GM12878 (cell line): ENCODE data around the gene GEMIN2. TPM values are rescaled to one million over a fixed set of nuclear protein-coding genes. Genes with fewer than 3 reads are reported as not detected.

Experiments
- ATAC-seq: fragments of 200-7000 bp; cut with Tn5 transposase; 3 replicates; pipeline ENCODE4 v1.9.1; 2020; ENCODE audit warnings: mild to moderate bottlenecking, moderate library complexity
- BruUV-seq: library from RNA; stranded (reverse); fragments of 400-500 nt; replicated peaks from 2 replicates; lab custom pipeline; 2021; lab: Mats Ljungman, UMichigan
- CTCF ChIA-PET: fragments of 300-600 bp; sonication (Branson Sonifier 250); formaldehyde crosslinking; extraction: SDS; loops from one replicate; lab custom pipeline; 2021; ENCODE audit warnings: inconsistent platforms; lab: Yijun Ruan, JAX
- POLR2A ChIA-PET: fragments of 350-600 bp; formaldehyde crosslinking; extraction: SDS; loops from one replicate; lab custom pipeline; 2021; ENCODE audit warnings: inconsistent platforms; lab: Charles Lee
- RAD21 ChIA-PET: fragments of 300-600 bp; sonication (Branson Sonifier 250); formaldehyde crosslinking; loops from one replicate; lab custom pipeline; 2023; ENCODE audit warnings: antibody characterized with exemption; ENCODE audit not compliant: unreplicated experiment; lab: Charles Lee
- SMC1A ChIA-PET: fragments of 300-600 bp; sonication (Branson Sonifier 250); formaldehyde crosslinking; loops from one replicate; lab custom pipeline; 2023; ENCODE audit not compliant: unreplicated experiment, uncharacterized antibody; lab: Charles Lee
- DNase-seq: peaks from one replicate; pipeline ENCODE4 v3.0.0-alpha.2; 2011; ENCODE audit warnings: low read depth, low spot score
- FAIRE-seq: peaks from 3 replicates; lab custom pipeline; 2011; peaks lifted over from hg19 to GRCh38; lab: Jason Lieb, UNC
- H2AFZ ChIP-seq: 2 replicates; pipeline ENCODE4 v1.6.0; 2011; ENCODE audit warnings: low read depth, low read length, control low read depth; ENCODE audit not compliant: control insufficient read depth
- H3K27ac ChIP-seq: 2 replicates; pipeline ENCODE4 v1.5.1; 2011; ENCODE audit warnings: control low read depth; ENCODE audit not compliant: control insufficient read depth, insufficient read depth
- H3K27me3 ChIP-seq, 2 experiments: replicated peaks in 1 of 2; 2 replicates each; pipeline versions ENCODE4 v1.6.0 to v1.6.1; 2011; ENCODE audit warnings: low read length in 1 of 2; ENCODE audit not compliant: control insufficient read depth in 2 of 2, insufficient read depth in 2 of 2
- H3K36me3 ChIP-seq, 2 experiments: 2 replicates each; pipeline ENCODE4 v1.5.1; 2011; ENCODE audit warnings: low read length in 1 of 2; ENCODE audit not compliant: control insufficient read depth in 2 of 2, insufficient read depth in 2 of 2
- H3K4me1 ChIP-seq: 2 replicates; pipeline ENCODE4 v1.6.1; 2011; ENCODE audit warnings: mild to moderate bottlenecking, low read length, moderate library complexity, mixed read lengths; ENCODE audit not compliant: control insufficient read depth, insufficient read depth
- H3K4me2 ChIP-seq: 2 replicates; pipeline ENCODE4 v1.6.0; 2011; ENCODE audit warnings: control low read depth; ENCODE audit not compliant: control insufficient read depth, insufficient read depth
- H3K4me3 ChIP-seq: fragments of 200-600 bp; sonication (generic); 2 replicates; pipeline ENCODE4 v1.5.1; 2016
- H3K79me2 ChIP-seq: 2 replicates; pipeline ENCODE4 v1.6.0; 2011; ENCODE audit warnings: low read length; ENCODE audit not compliant: control insufficient read depth, insufficient read depth
- H3K9ac ChIP-seq: 2 replicates; pipeline ENCODE4 v1.8.0; 2011; ENCODE audit warnings: low read length, control low read depth, mixed read lengths; ENCODE audit not compliant: control insufficient read depth, insufficient read depth
- H3K9me3 ChIP-seq: replicated peaks from 3 replicates; pipeline ENCODE4 v1.5.1; 2011; ENCODE audit warnings: mild to moderate bottlenecking, low read length; ENCODE audit not compliant: control insufficient read depth, insufficient read depth
- H4K20me1 ChIP-seq: 2 replicates; pipeline ENCODE4 v1.6.0; 2011; ENCODE audit not compliant: control insufficient read depth, insufficient read depth
- ETV6 ChIP-seq, 2 experiments: fragments of 450-650 bp in 1 of 2; IDR thresholded peaks in 1 of 2; conservative IDR thresholded peaks in 1 of 2; 2 replicates each; pipeline ENCODE4 v1.6.1; 2014; ENCODE audit warnings: antibody characterized with exemption in 1 of 2, borderline replicate concordance in 1 of 2, low read depth in 1 of 2, mild to moderate bottlenecking in 1 of 2, moderate library complexity in 1 of 2
- FOS ChIP-seq: IDR thresholded peaks from 3 replicates; pipeline ENCODE4 v1.6.1; 2011; ENCODE audit warnings: borderline replicate concordance; ENCODE audit not compliant: insufficient read length; ENCODE audit errors: extremely low read depth
- JUND ChIP-seq: IDR thresholded peaks from 2 replicates; pipeline ENCODE4 v1.6.1; 2012; ENCODE audit warnings: low read depth, mild to moderate bottlenecking, low read length, improper control_type of control experiment, moderate library complexity
- NR2C1 ChIP-seq: fragments of 450-650 bp; IDR thresholded peaks from 2 replicates; pipeline ENCODE4 v1.6.1; 2017; ENCODE audit warnings: antibody characterized with exemption, mild to moderate bottlenecking, moderate library complexity
- RBBP5 ChIP-seq: fragments of 200-600 bp; sonication (generic); conservative IDR thresholded peaks from 2 replicates; pipeline ENCODE4 v1.6.1; 2016
- RCOR1 ChIP-seq: conservative IDR thresholded peaks from 2 replicates; pipeline ENCODE4 v1.6.1; 2012; ENCODE audit warnings: low read depth, low read length, improper control_type of control experiment
- SIN3A ChIP-seq: IDR thresholded peaks from 2 replicates; pipeline ENCODE4 v1.6.1; 2012; ENCODE audit warnings: low read depth, low read length, improper control_type of control experiment
- SMARCA5 ChIP-seq: fragments of 450-650 bp; IDR thresholded peaks from 2 replicates; pipeline ENCODE4 v1.6.1; 2017; ENCODE audit warnings: mild to moderate bottlenecking
- STAT3 ChIP-seq: IDR thresholded peaks from 2 replicates; pipeline ENCODE4 v1.6.1; 2011; ENCODE audit warnings: low read depth, low read length, improper control_type of control experiment
- YY1 ChIP-seq: IDR thresholded peaks from 2 replicates; pipeline ENCODE4 v1.6.1; 2011; ENCODE audit warnings: low read depth, mild to moderate bottlenecking, low read length
- ZNF274 ChIP-seq: IDR thresholded peaks from one replicate; pipeline ENCODE4 v1.8.0; 2011; ENCODE audit not compliant: insufficient read length, insufficient read depth
- WGBS: methylation state at CpG from one replicate; pipeline ENCODE4 v1.1.6; 2016; ENCODE audit warnings: low lambda C conversion rate; ENCODE audit not compliant: insufficient replicate concordance, insufficient coverage; ENCODE audit errors: missing lambda C conversion rate; 5-methylcytosine and 5-hydroxymethylcytosine counted together
- in situ Hi-C: fragments of 300-500 bp; cut with MboI; formaldehyde crosslinking; loops from 9 replicates; pipeline ENCODE4 v1.14.3; 2018; ENCODE audit warnings: mixed read lengths
- intact Hi-C: fragments of 100-400 bp; cut with micrococcal nuclease; formaldehyde crosslinking; loops from one replicate; pipeline ENCODE4 v1.14.2; 2022; ENCODE audit not compliant: unreplicated experiment
- polyA plus RNA-seq, 11 experiments: library from polyadenylated mRNA; depleted of rRNA in 4 of 11; unstranded in 6 of 11; stranded (reverse) in 5 of 11; fragments of >200 nt; fragmentation: Nextera tagmentation in 4 of 11; fragmentation: Illumina TruSeq in 1 of 11; extraction: Ambion mirVana in 4 of 11; extraction: Trizol in 1 of 11; gene quantifications; 1 replicate in 1 of 11; 2 replicates in 10 of 11; pipeline versions ENCODE4 v1.2.1 to v1.2.3, GENCODE V29; 2011 to 2016; ENCODE audit warnings: inconsistent platforms in 2 of 11, missing spikeins in 2 of 11, low read depth in 1 of 11
- total RNA-seq, 4 experiments: library from RNA; depleted of rRNA in 3 of 4; stranded (reverse); fragments of >200 nt in 3 of 4; fragmentation: Illumina TruSeq in 1 of 4; extraction: Trizol in 1 of 4; gene quantifications; 2 replicates each; pipeline versions ENCODE4 v1.2.1 to v1.2.3, GENCODE V29; 2013 to 2021
- TF ChIP-seq, protein P1 (sequence below): IDR thresholded peaks from 2 replicates; pipeline ENCODE4 v1.6.1; 2011; ENCODE audit warnings: borderline replicate concordance, low read depth, mild to moderate bottlenecking, moderate library complexity, low read length; ENCODE audit not compliant: insufficient read depth, poor library complexity, severe bottlenecking
- TF ChIP-seq, protein P2 (sequence below): IDR thresholded peaks from 2 replicates; pipeline ENCODE4 v1.6.1; 2011; ENCODE audit warnings: low read depth, mild to moderate bottlenecking, low read length, moderate library complexity, borderline replicate concordance; ENCODE audit errors: extremely low read depth
- TF ChIP-seq, protein P3 (sequence below): fragments of 450-650 bp; formaldehyde crosslinking; IDR thresholded peaks from 2 replicates; pipeline ENCODE4 v1.4.0; 2020; ENCODE audit warnings: mild to moderate bottlenecking, moderate library complexity
- TF ChIP-seq, protein P4 (sequence below): IDR thresholded peaks from 2 replicates; pipeline ENCODE4 v1.6.1; 2011; ENCODE audit warnings: borderline replicate concordance, low read depth, mild to moderate bottlenecking, moderate library complexity, mixed read lengths, low read length; ENCODE audit not compliant: insufficient read depth; ENCODE audit errors: extremely low read length

Gene GEMIN2
- total and polyA plus RNA-seq, 10 of the 15 experiments (the other 5 are each of a cell fraction or from before 2014, with no cell fraction given) = 25.9 to 69.3 (median 46.1) TPM

DNA sequence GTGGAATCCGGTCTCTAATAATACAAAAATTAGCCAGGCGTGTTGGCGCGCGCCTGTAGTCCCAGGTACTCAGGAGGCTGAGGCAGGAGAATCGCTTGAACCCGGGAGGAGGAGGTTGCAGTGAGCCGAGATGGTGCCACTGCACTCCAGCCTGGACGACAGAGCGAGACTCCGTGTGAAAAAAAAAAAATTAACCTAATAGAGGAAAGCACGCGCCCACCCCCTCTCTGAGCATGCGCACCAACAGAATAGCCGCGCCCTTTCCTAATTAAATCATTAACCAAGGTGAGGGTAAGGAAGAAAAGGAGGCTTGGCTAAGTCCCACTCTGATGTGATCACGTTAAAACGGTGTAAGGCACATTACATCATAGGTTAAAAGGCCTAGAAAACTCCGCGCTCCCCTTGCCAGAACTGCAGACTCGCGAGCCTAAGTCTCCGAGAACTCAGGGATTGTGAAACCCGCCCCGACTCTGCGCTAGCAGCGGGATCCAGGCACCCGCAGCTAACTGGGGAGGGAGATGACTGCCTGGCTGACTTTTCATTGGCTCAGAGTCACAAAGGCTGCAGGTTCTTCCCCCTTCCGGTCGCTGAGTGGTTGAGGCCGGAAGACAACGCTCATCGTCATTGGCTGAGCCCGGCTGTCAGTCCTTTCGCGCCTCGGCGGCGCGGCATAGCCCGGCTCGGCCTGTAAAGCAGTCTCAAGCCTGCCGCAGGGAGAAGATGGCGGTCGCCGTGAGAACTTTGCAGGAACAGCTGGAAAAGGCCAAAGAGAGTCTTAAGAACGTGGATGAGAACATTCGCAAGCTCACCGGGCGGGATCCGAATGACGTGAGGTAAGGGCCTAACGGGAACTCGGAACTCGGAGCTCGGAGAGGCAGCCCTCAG lies 60.7 kb downstream of the GEMIN2 start, which contains the start of gene PNN:
TSS of gene PNN (plus strand) at position 695 of the 885 bp plus-strand sequence. CDS start at position 721, 26 bp downstream.
- peaks cover 5 to 21% of the 10 kb centered on the region in 2 experiments for H3K36me3 ChIP-seq
- H3K79me2 ChIP-seq = peaks cover 37% of the 10 kb centered on the region
- H2AFZ ChIP-seq = peak within 1 kb of the TSS; percentile 88
- ChIA-PET SMC1A (interaction anchor here (0.9 to 1.1 kb wide), 2 partner anchors 14 to 61 kb away, joined by 3 read pairs; no protein-coding TSS in a partner anchor), RAD21 (interaction anchor here (1.0 kb wide), 1 partner anchor 252 kb away, joined by 3 read pairs; no protein-coding TSS in a partner anchor), POLR2A (interaction anchor here (0.6 to 1.2 kb wide), 5 partner anchors 9 to 802 kb away, joined by 3 to 5 read pairs (median 3); partner anchors contain the start of gene FBXO33), CTCF (interaction anchor here (0.7 to 1.0 kb wide), 2 partner anchors 57 to 63 kb away, joined by 3 to 4 read pairs; no protein-coding TSS in a partner anchor)
- intact Hi-C loops = loop anchor here (2.0 kb wide), 3 partner anchors 60 to 258 kb away; partner anchors contain the start of genes FBXO33 and GEMIN2
- under 1% methylated on average over 56 of the region's 56 CpGs for WGBS
- peaks cover 7% of the 10 kb centered on the region for H3K4me1 ChIP-seq
- in situ Hi-C loops = loop anchor here (5.0 kb wide), 2 partner anchors 68 to 252 kb away; no protein-coding TSS in a partner anchor
- H3K27ac ChIP-seq = peak within 1 kb of the TSS; percentile 90
- peak within 1 kb of the TSS; percentile 99 for H3K9ac ChIP-seq
- no TSS peak for BruUV-seq
- H3K9me3 ChIP-seq = no peaks in the 10 kb centered on the region
- no peaks in the 10 kb centered on the region for H4K20me1 ChIP-seq
- FAIRE-seq = peak; percentile 97
- no peaks in the 10 kb centered on the region for H3K27me3 ChIP-seq
- peak within 1 kb of the TSS; percentile 90 for H3K4me3 ChIP-seq
- H3K4me2 ChIP-seq = peak within 1 kb of the TSS; percentile 72
- DNase-seq = peak; percentile 99
- peak; percentile 93 for ATAC-seq
- TF ChIP-seq NR2C1 = peak; percentile 36; the same call in 1 of the 2 replicates
- TF ChIP-seq ZNF274 = no peak
- TF ChIP-seq, protein P1, sequence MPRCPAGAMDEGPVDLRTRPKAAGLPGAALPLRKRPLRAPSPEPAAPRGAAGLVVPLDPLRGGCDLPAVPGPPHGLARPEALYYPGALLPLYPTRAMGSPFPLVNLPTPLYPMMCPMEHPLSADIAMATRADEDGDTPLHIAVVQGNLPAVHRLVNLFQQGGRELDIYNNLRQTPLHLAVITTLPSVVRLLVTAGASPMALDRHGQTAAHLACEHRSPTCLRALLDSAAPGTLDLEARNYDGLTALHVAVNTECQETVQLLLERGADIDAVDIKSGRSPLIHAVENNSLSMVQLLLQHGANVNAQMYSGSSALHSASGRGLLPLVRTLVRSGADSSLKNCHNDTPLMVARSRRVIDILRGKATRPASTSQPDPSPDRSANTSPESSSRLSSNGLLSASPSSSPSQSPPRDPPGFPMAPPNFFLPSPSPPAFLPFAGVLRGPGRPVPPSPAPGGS = no peak
- no peak for TF ChIP-seq STAT3
- TF ChIP-seq FOS = peak; percentile 45
- TF ChIP-seq RBBP5 = no peak
- TF ChIP-seq ETV6 (conservative IDR thresholded peaks at IDR 0.05 in 1 of 2, IDR thresholded peaks at IDR 0.05 in 1 of 2; ENCODE audit: borderline replicate concordance in 1 of 2, low read depth in 1 of 2) = no peak
- peak; percentile 73; the same call in 1 of the 2 replicates for TF ChIP-seq SIN3A
- TF ChIP-seq, protein P2, sequence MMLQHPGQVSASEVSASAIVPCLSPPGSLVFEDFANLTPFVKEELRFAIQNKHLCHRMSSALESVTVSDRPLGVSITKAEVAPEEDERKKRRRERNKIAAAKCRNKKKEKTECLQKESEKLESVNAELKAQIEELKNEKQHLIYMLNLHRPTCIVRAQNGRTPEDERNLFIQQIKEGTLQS = no peak
- TF ChIP-seq, protein P3, sequence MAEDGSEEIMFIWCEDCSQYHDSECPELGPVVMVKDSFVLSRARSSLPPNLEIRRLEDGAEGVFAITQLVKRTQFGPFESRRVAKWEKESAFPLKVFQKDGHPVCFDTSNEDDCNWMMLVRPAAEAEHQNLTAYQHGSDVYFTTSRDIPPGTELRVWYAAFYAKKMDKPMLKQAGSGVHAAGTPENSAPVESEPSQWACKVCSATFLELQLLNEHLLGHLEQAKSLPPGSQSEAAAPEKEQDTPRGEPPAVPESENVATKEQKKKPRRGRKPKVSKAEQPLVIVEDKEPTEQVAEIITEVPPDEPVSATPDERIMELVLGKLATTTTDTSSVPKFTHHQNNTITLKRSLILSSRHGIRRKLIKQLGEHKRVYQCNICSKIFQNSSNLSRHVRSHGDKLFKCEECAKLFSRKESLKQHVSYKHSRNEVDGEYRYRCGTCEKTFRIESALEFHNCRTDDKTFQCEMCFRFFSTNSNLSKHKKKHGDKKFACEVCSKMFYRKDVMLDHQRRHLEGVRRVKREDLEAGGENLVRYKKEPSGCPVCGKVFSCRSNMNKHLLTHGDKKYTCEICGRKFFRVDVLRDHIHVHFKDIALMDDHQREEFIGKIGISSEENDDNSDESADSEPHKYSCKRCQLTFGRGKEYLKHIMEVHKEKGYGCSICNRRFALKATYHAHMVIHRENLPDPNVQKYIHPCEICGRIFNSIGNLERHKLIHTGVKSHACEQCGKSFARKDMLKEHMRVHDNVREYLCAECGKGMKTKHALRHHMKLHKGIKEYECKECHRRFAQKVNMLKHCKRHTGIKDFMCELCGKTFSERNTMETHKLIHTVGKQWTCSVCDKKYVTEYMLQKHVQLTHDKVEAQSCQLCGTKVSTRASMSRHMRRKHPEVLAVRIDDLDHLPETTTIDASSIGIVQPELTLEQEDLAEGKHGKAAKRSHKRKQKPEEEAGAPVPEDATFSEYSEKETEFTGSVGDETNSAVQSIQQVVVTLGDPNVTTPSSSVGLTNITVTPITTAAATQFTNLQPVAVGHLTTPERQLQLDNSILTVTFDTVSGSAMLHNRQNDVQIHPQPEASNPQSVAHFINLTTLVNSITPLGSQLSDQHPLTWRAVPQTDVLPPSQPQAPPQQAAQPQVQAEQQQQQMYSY (CRISPR knock-in tag) = no peak
- peak; percentile 94 for TF ChIP-seq YY1
- TF ChIP-seq RCOR1 = 0 out of 2 replicates have a peak, but pooled peaks have one; percentile 76
- TF ChIP-seq, protein P4, sequence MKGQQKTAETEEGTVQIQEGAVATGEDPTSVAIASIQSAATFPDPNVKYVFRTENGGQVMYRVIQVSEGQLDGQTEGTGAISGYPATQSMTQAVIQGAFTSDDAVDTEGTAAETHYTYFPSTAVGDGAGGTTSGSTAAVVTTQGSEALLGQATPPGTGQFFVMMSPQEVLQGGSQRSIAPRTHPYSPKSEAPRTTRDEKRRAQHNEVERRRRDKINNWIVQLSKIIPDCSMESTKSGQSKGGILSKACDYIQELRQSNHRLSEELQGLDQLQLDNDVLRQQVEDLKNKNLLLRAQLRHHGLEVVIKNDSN = no peak
- no peak for TF ChIP-seq SMARCA5
- TF ChIP-seq JUND = peak; percentile 100
